MM.1S (cell line): Measurements from ENCODE around the gene LIPE.

Experiments used
- EZH2 ChIP-seq: fragments of 300-600 bp; sonication (generic); optimal IDR thresholded peaks from 2 replicates; pipeline ENCODE3; 2017; ENCODE audit warnings: low read depth, mild to moderate bottlenecking, antibody characterized with exemption, low read length, mixed read lengths
- EZH2phosphoT487 ChIP-seq: fragments of 300-600 bp; sonication (generic); IDR thresholded peaks from 2 replicates; pipeline ENCODE4 v1.6.1; 2018; ENCODE audit warnings: antibody characterized with exemption, low read length
- TF ChIP-seq, protein P1 (sequence below): fragments of 300-600 bp; sonication (generic); IDR thresholded peaks from 2 replicates; pipeline ENCODE4 v1.5.1; 2016; ENCODE audit warnings: antibody characterized with exemption, low read length, mixed read lengths

DNA sequence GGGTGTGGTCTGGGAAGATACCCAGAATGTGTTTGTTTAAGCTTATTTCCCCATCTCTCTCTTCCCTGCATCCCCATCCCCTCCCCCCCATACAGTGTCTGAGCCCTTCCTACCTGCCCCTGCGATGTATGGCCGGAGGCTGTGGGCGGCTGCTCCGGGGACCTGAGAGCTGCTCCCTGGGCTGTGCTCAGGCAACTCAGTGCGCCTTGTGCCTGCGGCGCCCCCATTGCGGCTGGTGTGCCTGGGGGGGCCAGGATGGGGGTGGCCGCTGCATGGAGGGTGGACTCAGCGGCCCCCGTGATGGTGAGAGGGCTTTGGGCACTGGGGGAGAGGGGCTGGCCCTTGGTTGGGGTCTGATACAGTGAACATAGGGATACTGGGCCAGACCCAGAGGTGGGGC is 58.8 kb downstream of the LIPE start:
- TF ChIP-seq EZH2 (no peak), EZH2phosphoT487 (no peak)
- TF ChIP-seq, protein P1, sequence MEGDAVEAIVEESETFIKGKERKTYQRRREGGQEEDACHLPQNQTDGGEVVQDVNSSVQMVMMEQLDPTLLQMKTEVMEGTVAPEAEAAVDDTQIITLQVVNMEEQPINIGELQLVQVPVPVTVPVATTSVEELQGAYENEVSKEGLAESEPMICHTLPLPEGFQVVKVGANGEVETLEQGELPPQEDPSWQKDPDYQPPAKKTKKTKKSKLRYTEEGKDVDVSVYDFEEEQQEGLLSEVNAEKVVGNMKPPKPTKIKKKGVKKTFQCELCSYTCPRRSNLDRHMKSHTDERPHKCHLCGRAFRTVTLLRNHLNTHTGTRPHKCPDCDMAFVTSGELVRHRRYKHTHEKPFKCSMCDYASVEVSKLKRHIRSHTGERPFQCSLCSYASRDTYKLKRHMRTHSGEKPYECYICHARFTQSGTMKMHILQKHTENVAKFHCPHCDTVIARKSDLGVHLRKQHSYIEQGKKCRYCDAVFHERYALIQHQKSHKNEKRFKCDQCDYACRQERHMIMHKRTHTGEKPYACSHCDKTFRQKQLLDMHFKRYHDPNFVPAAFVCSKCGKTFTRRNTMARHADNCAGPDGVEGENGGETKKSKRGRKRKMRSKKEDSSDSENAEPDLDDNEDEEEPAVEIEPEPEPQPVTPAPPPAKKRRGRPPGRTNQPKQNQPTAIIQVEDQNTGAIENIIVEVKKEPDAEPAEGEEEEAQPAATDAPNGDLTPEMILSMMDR, result no peak
